ENCODE results near the gene SS18L1.
"Not testable (repeated sequence)": the region's sequence is repeated elsewhere in the genome, so short reads cannot be mapped to it uniquely, and the experiment has no call there.

Gene SS18L1

GRCh38 chr20:62146019-62146755 lies 2.6 kb downstream of the SS18L1 start:
- H3K9me3 ChIP-seq, result no peaks in the 10 kb centered on the region
- H3K27ac ChIP-seq, result no peak overlapping the region
- no peaks in the 10 kb centered on the region for H3K36me3 ChIP-seq
- H3K4me3 ChIP-seq, result no peak overlapping the region
- no peak for TF ChIP-seq CTCF (IDR thresholded peaks at IDR 0.05)
- no peaks in the 10 kb centered on the region for H3K27me3 ChIP-seq
- DNase-seq, result no peak
- peaks cover 4 to 38% (median 25%) of the 10 kb centered on the region in 4 donors for H3K4me1 ChIP-seq
- intact Hi-C loops (cut with DNase I; ENCODE audit: low total_unique reads), result no loop called here

- Histone ChIP-seq H3K4me3 (no peak overlapping the region), H3K4me1 (peaks cover 0 to 28% (median 16%) of the 10 kb centered on the region in 4 donors), H3K36me3 (peaks cover 0 to 2% (median 0%) of the 10 kb centered on the region in 3 donors), H3K27ac (no peak overlapping the region), H3K27me3 (no peaks in the 10 kb centered on the region), H3K9me3 (no peaks in the 10 kb centered on the region)
- no peak for TF ChIP-seq CTCF (IDR thresholded peaks at IDR 0.05)
- DNase-seq, result no peak
- intact Hi-C loops (cut with DNase I; ENCODE audit: low total_unique reads), result no loop called here
These were observed 3.6 kb downstream of the SS18L1 start for GRCh38 chr20:62147125-62147524.

- Histone ChIP-seq H3K27me3 (no peaks in the 10 kb centered on the region), H3K4me1 (peaks cover 0 to 26% (median 14%) of the 10 kb centered on the region in 4 donors), H3K4me3 (no peak overlapping the region), H3K27ac (no peak overlapping the region), H3K36me3 (peaks cover 0 to 6% (median 0%) of the 10 kb centered on the region in 3 donors), H3K9me3 (no peaks in the 10 kb centered on the region)
- no peak for DNase-seq
- no peak for TF ChIP-seq CTCF (IDR thresholded peaks at IDR 0.05)
- intact Hi-C loops (cut with DNase I; ENCODE audit: low total_unique reads), result no loop called here
These were observed 4.0 kb downstream of the SS18L1 start for GRCh38 chr20:62147528-62147927.

- H3K27me3 ChIP-seq; DNase-seq; H3K9me3 ChIP-seq; H3K4me3 ChIP-seq; intact Hi-C loops (cut with DNase I; ENCODE audit: low total_unique reads); H3K36me3 ChIP-seq; H3K27ac ChIP-seq: not testable (repeated sequence)
- H3K4me1 ChIP-seq, result peaks cover 0 to 26% (median 14%) of the 10 kb centered on the region in 4 donors
These were observed 4.8 kb downstream of the SS18L1 start for GRCh38 chr20:62148383-62148782.

- intact Hi-C loops (cut with DNase I; ENCODE audit: low total_unique reads), result no loop called here
- no peak for DNase-seq
- peaks cover 0 to 26% (median 14%) of the 10 kb centered on the region in 4 donors for H3K4me1 ChIP-seq
These were observed 5.3 kb downstream of the SS18L1 start for GRCh38 chr20:62148908-62149314.

More at GRCh38 chr20:62148908-62149314, 5.3 kb downstream of the SS18L1 start:
- H3K9me3 ChIP-seq, result no peaks in the 10 kb centered on the region
- no peak overlapping the region for H3K27ac ChIP-seq
- no peaks in the 10 kb centered on the region for H3K27me3 ChIP-seq
- no peak overlapping the region for H3K4me3 ChIP-seq
- no peak for TF ChIP-seq CTCF (IDR thresholded peaks at IDR 0.05)
- H3K36me3 ChIP-seq, result peaks cover 0 to 8% (median 0%) of the 10 kb centered on the region in 3 donors
